Right cardiac atrium (tissue), 5 donors: Measurements from ENCODE around the gene TCEA2. TPM values are rescaled to one million over a fixed set of nuclear protein-coding genes. Genes with fewer than 3 reads are reported as not detected.
"Not testable (repeated sequence)": the region's sequence is repeated elsewhere in the genome, so short reads cannot be mapped to it uniquely, and the experiment has no call there.

Source experiments
- ATAC-seq, 2 donors: fragments of 200-7000 bp; cut with Tn5 transposase; one replicate each; pipeline versions ENCODE4 v1.8.0 to v1.9.1; 2020; ENCODE audit warnings: moderate library complexity in 2 of 2, mild to moderate bottlenecking in 1 of 2
- DNase-seq, 3 donors: peaks; one replicate each; pipeline ENCODE4 v3.0.0-alpha.2; 2020
- H3K27ac ChIP-seq: one replicate; pipeline ENCODE4 v1.5.1; 2013; ENCODE audit warnings: mild to moderate bottlenecking, low read length, control low read depth, moderate library complexity
- H3K27me3 ChIP-seq: one replicate; pipeline ENCODE4 v1.6.1; 2013; ENCODE audit not compliant: control insufficient read depth, insufficient read depth
- H3K4me1 ChIP-seq: one replicate; pipeline ENCODE4 v1.6.1; 2013; ENCODE audit warnings: low read length; ENCODE audit not compliant: control insufficient read depth, insufficient read depth
- H3K4me3 ChIP-seq: one replicate; pipeline ENCODE4 v1.5.1; 2013; ENCODE audit warnings: low read length, control low read depth
- H3K9me3 ChIP-seq: one replicate; pipeline ENCODE4 v1.6.1; 2013; ENCODE audit warnings: low read length; ENCODE audit not compliant: control insufficient read depth
- WGBS: extraction: QIAGEN DNeasy Blood & Tissue Kit; methylation state at CpG from one replicate; pipeline ENCODE4 v1.1.7; 2013; 5-methylcytosine and 5-hydroxymethylcytosine counted together
- intact Hi-C, 4 donors: fragments of 100-400 bp; cut with DNase I; formaldehyde crosslinking; loops; one replicate each; pipeline versions ENCODE4 v1.11.0 to v1.14.0; 2022 to 2023
- microRNA-seq, 2 donors: library from miRNA; unstranded; fragments of <30 nt; microRNA quantifications; one replicate each; pipeline ENCODE4 v1.2.0, GENCODE V29; 2020 to 2021
- polyA plus RNA-seq: library from polyadenylated mRNA; stranded (reverse); fragments of 200-250 nt; gene quantifications from one replicate; pipeline ENCODE4 v1.2.3, GENCODE V29; 2013
- total RNA-seq, 4 donors: library from RNA; stranded (reverse); fragmentation: NEBNext Ultra II Directional; extraction: Animal tissue kit (Norgen Biotek cat#: 25700); gene quantifications; one replicate each; pipeline ENCODE4 v1.2.1, GENCODE V29; 2021
- donor health status: healthy with polysubstance abuse.
- donor health status: DM: no; HTN: yes; CAD: no.
- donor health status: DM: no; HTN: no; CAD: no.
- donor health status: DM: no; HTN: yes; CAD: no; lungs with severe emphysema.
- donor health status: DM: yes; HTN: yes; CAD: no.

The TCEA2 gene
- total and polyA plus RNA-seq, 5 donors = 38.3 to 52.0 (median 48.0) TPM

- no peak overlapping the region for H3K27ac ChIP-seq
- H3K9me3 ChIP-seq = no peaks in the 10 kb centered on the region
- H3K27me3 ChIP-seq = no peaks in the 10 kb centered on the region
- peak in 2 of 3 donors; percentile 9 to 10 for DNase-seq
- H3K4me1 ChIP-seq = no peaks in the 10 kb centered on the region
- no peak overlapping the region for H3K4me3 ChIP-seq
- WGBS = 77% methylated on average over 14 of the region's 14 CpGs
- ATAC-seq = no peak
- intact Hi-C loops = no loop called here
These were observed 52.3 kb downstream of the TCEA2 start for GRCh38 chr20:64115171-64115911.

GRCh38 chr20:64116016-64116415 lies 53.0 kb downstream of the TCEA2 start:
- H3K27ac ChIP-seq = no peak overlapping the region
- no peak overlapping the region for H3K4me3 ChIP-seq
- H3K27me3 ChIP-seq = no peaks in the 10 kb centered on the region
- ATAC-seq (no peak), DNase-seq (peak; percentile 6 to 39 (median 33))
- no peaks in the 10 kb centered on the region for H3K4me1 ChIP-seq
- intact Hi-C loops = no loop called here
- no peaks in the 10 kb centered on the region for H3K9me3 ChIP-seq
- 85% methylated on average over 21 of the region's 21 CpGs for WGBS

GRCh38 chr20:64116541-64117431 lies 53.8 kb downstream of the TCEA2 start:
- Histone ChIP-seq H3K27ac (no peak overlapping the region), H3K4me3 (no peak overlapping the region), H3K9me3 (no peaks in the 10 kb centered on the region), H3K27me3 (no peaks in the 10 kb centered on the region), H3K4me1 (no peaks in the 10 kb centered on the region)
- DNase-seq (peak in 2 of 3 donors; percentile 26 to 44), ATAC-seq (peak in 1 of 2 donors; percentile 4)
- WGBS = 77% methylated on average over 17 of the region's 17 CpGs
- intact Hi-C loops = no loop called here

- H3K9me3 ChIP-seq, H3K4me3 ChIP-seq, H3K27me3 ChIP-seq, H3K4me1 ChIP-seq, ATAC-seq, intact Hi-C loops, H3K27ac ChIP-seq: not testable (repeated sequence)
- 68% methylated on average over 5 of the region's 6 CpGs for WGBS
- DNase-seq = peak in 2 of 3 donors; percentile 3 to 7
These were observed 54.4 kb downstream of the TCEA2 start for GRCh38 chr20:64117432-64117777.

- Histone ChIP-seq H3K4me3 (no peak overlapping the region), H3K27ac (no peak overlapping the region), H3K27me3 (no peaks in the 10 kb centered on the region), H3K4me1 (no peaks in the 10 kb centered on the region), H3K9me3 (no peaks in the 10 kb centered on the region)
- DNase-seq = no peak
- no peak for ATAC-seq
- 69% methylated on average over 8 of the region's 8 CpGs for WGBS
- intact Hi-C loops = no loop called here
These were observed 56.3 kb downstream of the TCEA2 start for GRCh38 chr20:64119301-64119680.

GRCh38 chr20:64119681-64120341 lies 56.8 kb downstream of the TCEA2 start:
- peak in 2 of 3 donors; percentile 42 to 55 for DNase-seq
- WGBS = 64% methylated on average over 14 of the region's 14 CpGs
- no peaks in the 10 kb centered on the region for H3K27me3 ChIP-seq

GRCh38 chr20:64121586-64121985 lies 58.6 kb downstream of the TCEA2 start:
- intact Hi-C loops = loop anchor here in 2 of 4 donors (5.0 kb wide), 2 partner anchors 39 to 84 kb away; partner anchors contain the start of genes C20orf204 (in 1 of the 2), LKAAEAR1 (in 1 of the 2) and OPRL1 (in 1 of the 2)
- ATAC-seq = no peak
- WGBS = 86% methylated on average over 12 of the region's 12 CpGs

More at GRCh38 chr20:64119681-64120341, 56.8 kb downstream of the TCEA2 start:
- intact Hi-C loops = loop anchor here in 2 of 4 donors (5.0 kb wide), 2 partner anchors 38 to 83 kb away; partner anchors contain the start of genes C20orf204 (in 1 of the 2), LKAAEAR1 (in 1 of the 2) and OPRL1 (in 1 of the 2)
- Histone ChIP-seq H3K4me3 (no peak overlapping the region), H3K4me1 (no peaks in the 10 kb centered on the region), H3K27ac (no peak overlapping the region), H3K9me3 (no peaks in the 10 kb centered on the region)
- peak; percentile 34 to 47 for ATAC-seq

More at GRCh38 chr20:64121586-64121985, 58.6 kb downstream of the TCEA2 start:
- Histone ChIP-seq H3K4me1 (no peaks in the 10 kb centered on the region), H3K27me3 (no peaks in the 10 kb centered on the region), H3K9me3 (no peaks in the 10 kb centered on the region), H3K4me3 (no peak overlapping the region), H3K27ac (no peak overlapping the region)
- peak in 2 of 3 donors; percentile 4 to 21 for DNase-seq

Small RNA genes within 50 kb of the gene (microRNA-seq; reads per million reads assigned to microRNA genes)
- gene MIR6813 = 0 reads per million in 2 donors

Other genes with a start within 250 kb of the TCEA2 start
- 10 to 100 TPM; 14.4 to 18.1 (median 16.3) TPM for gene ZBTB46, start 231.9 kb upstream of the TCEA2 start, total RNA-seq
- gene ZBTB46, start 231.9 kb upstream of the TCEA2 start, polyA plus RNA-seq = 6.7 TPM
- gene ABHD16B, start 201.7 kb upstream of the TCEA2 start, total RNA-seq = not detected
- gene ABHD16B, start 201.7 kb upstream of the TCEA2 start, polyA plus RNA-seq = 0.54 TPM
- gene TPD52L2, start 197.9 kb upstream of the TCEA2 start, total RNA-seq = 10 to 100 TPM; 62.1 to 73.5 (median 63.6) TPM
- 52.3 TPM for gene TPD52L2, start 197.9 kb upstream of the TCEA2 start, polyA plus RNA-seq
- 10 to 100 TPM; 43.1 to 51.0 (median 49.9) TPM for gene DNAJC5, start 168.1 kb upstream of the TCEA2 start, total RNA-seq
- gene DNAJC5, start 168.1 kb upstream of the TCEA2 start, polyA plus RNA-seq = 32.2 TPM
- 10 to 100 TPM; 35.5 to 47.0 (median 44.0) TPM for gene UCKL1, start 106.8 kb upstream of the TCEA2 start, total RNA-seq
- gene UCKL1, start 106.8 kb upstream of the TCEA2 start, polyA plus RNA-seq = 36.5 TPM
- 10 to 100 TPM; 12.3 to 16.1 (median 13.6) TPM for gene ZNF512B, start 93.3 kb upstream of the TCEA2 start, total RNA-seq
- gene ZNF512B, start 93.3 kb upstream of the TCEA2 start, polyA plus RNA-seq = 9.8 TPM
- 1 to 10 TPM; 3.3 to 4.9 (median 3.8) TPM for gene SAMD10, start 83.6 kb upstream of the TCEA2 start, total RNA-seq
- 4.8 TPM for gene SAMD10, start 83.6 kb upstream of the TCEA2 start, polyA plus RNA-seq
- 10 to 100 TPM; 42.5 to 44.7 (median 43.5) TPM for gene PRPF6, start 82.1 kb upstream of the TCEA2 start, total RNA-seq
- gene PRPF6, start 82.1 kb upstream of the TCEA2 start, polyA plus RNA-seq = 29.6 TPM
- gene C20orf204, start 27.0 kb upstream of the TCEA2 start, total RNA-seq = under 1 TPM; 0.21 to 0.82 (median 0.49) TPM
- 0.36 TPM for gene C20orf204, start 27.0 kb upstream of the TCEA2 start, polyA plus RNA-seq
- 10 to 100 TPM; 28.7 to 42.1 (median 41.1) TPM for gene SOX18, start 13.6 kb upstream of the TCEA2 start, total RNA-seq
- 26.8 TPM for gene SOX18, start 13.6 kb upstream of the TCEA2 start, polyA plus RNA-seq
- 1 to 10 TPM; 6.3 to 9.1 (median 8.3) TPM for gene RGS19, start 16.3 kb downstream of the TCEA2 start, total RNA-seq
- gene RGS19, start 16.3 kb downstream of the TCEA2 start, polyA plus RNA-seq = 5.8 TPM
- 1 to 10 TPM in 2 of 4 donors, under 1 TPM in 2; 0.50 to 1.3 (median 1.1) TPM for gene OPRL1, start 16.9 kb downstream of the TCEA2 start, total RNA-seq
- 0.81 TPM for gene OPRL1, start 16.9 kb downstream of the TCEA2 start, polyA plus RNA-seq
- gene LKAAEAR1, start 21.2 kb downstream of the TCEA2 start, total RNA-seq = under 1 TPM in 3 of 4 donors, not detected in 1; 0.29 to 0.65 (median 0.50) TPM
- gene LKAAEAR1, start 21.2 kb downstream of the TCEA2 start, polyA plus RNA-seq = 0.41 TPM
- gene NPBWR2, start 44.4 kb downstream of the TCEA2 start, total RNA-seq = not detected
- gene NPBWR2, start 44.4 kb downstream of the TCEA2 start, polyA plus RNA-seq = not detected
- gene MYT1, start 101.3 kb downstream of the TCEA2 start, total RNA-seq = 1 to 10 TPM in 3 of 4 donors, under 1 TPM in 1; 0.31 to 1.5 (median 1.3) TPM
- 0.57 TPM for gene MYT1, start 101.3 kb downstream of the TCEA2 start, polyA plus RNA-seq
- gene PCMTD2, start 192.6 kb downstream of the TCEA2 start, total RNA-seq = 100 to 1,000 TPM in 1 of 4 donors, 10 to 100 TPM in 3; 62.2 to 101 (median 85.7) TPM
- 44.1 TPM for gene PCMTD2, start 192.6 kb downstream of the TCEA2 start, polyA plus RNA-seq